Activated naive CD4-positive, alpha-beta T cell treated with anti-CD3 and anti-CD28 coated beads, Interleukin-2, amount 50 U/mL, for 72 hours (primary cell): ENCODE measurements around the gene C11orf86. TPM values are rescaled to one million over a fixed set of nuclear protein-coding genes. Genes with fewer than 3 reads are reported as not detected.
"Not testable (repeated sequence)": the region's sequence is repeated elsewhere in the genome, so short reads cannot be mapped to it uniquely, and the experiment has no call there.

Source experiments
- ATAC-seq, 2 donors: fragments of 150-1000 bp; cut with Tn5 transposase; 2 replicates each; pipeline ENCODE4 v1.10.0; 2021; ENCODE audit warnings: mild to moderate bottlenecking in 2 of 2, moderate library complexity in 2 of 2
- DNase-seq, 2 donors: peaks; one replicate each; pipeline ENCODE4 v3.0.0; 2021 to 2022; ENCODE audit warnings: low spot score in 2 of 2
- H3K27ac Mint-ChIP-seq, 2 donors: one replicate each; pipeline ENCODE4 v1.8.0; 2022; ENCODE audit warnings: mild to moderate bottlenecking in 2 of 2, mixed read lengths in 2 of 2
- H3K36me3 Mint-ChIP-seq, 2 donors: one replicate each; pipeline ENCODE4 v1.8.0; 2022; ENCODE audit warnings: mixed read lengths in 2 of 2
- H3K9me3 Mint-ChIP-seq, 2 donors: one replicate each; pipeline ENCODE4 v1.8.0; 2022; ENCODE audit warnings: mixed read lengths in 2 of 2
- total RNA-seq, 2 donors: library from RNA; stranded (reverse); gene quantifications; one replicate each; pipeline ENCODE4 v1.2.3, GENCODE V29; 2022

Gene C11orf86
- total RNA-seq, 2 donors from 2014 or later: not detected

- H3K36me3 Mint-ChIP-seq, DNase-seq, H3K27ac Mint-ChIP-seq, ATAC-seq, H3K9me3 Mint-ChIP-seq: not testable (repeated sequence)
Measured at GRCh38 chr11:66961691-66962213, 13.4 kb upstream of the C11orf86 start.

GRCh38 chr11:66962247-66962646 lies 12.9 kb upstream of the C11orf86 start:
- Mint-ChIP-seq H3K27ac (no peak overlapping the region), H3K36me3 (no peaks in the 10 kb centered on the region), H3K9me3 (no peaks in the 10 kb centered on the region)
- DNase-seq (no peak), ATAC-seq (no peak)

- no peaks in the 10 kb centered on the region for H3K9me3 Mint-ChIP-seq
- no peak for ATAC-seq
- H3K36me3 Mint-ChIP-seq: no peaks in the 10 kb centered on the region
- no peak overlapping the region for H3K27ac Mint-ChIP-seq
- no peak for DNase-seq
Measured at GRCh38 chr11:66962801-66963200, 12.3 kb upstream of the C11orf86 start.

GRCh38 chr11:66964495-66964894 lies 10.6 kb upstream of the C11orf86 start:
- Mint-ChIP-seq H3K27ac (no peak overlapping the region), H3K36me3 (no peaks in the 10 kb centered on the region), H3K9me3 (no peaks in the 10 kb centered on the region)
- DNase-seq (no peak), ATAC-seq (no peak)

GRCh38 chr11:66966351-66966750 lies 8.8 kb upstream of the C11orf86 start:
- DNase-seq: no peak
- no peak overlapping the region for H3K27ac Mint-ChIP-seq
- no peaks in the 10 kb centered on the region for H3K9me3 Mint-ChIP-seq
- H3K36me3 Mint-ChIP-seq: no peaks in the 10 kb centered on the region
- no peak for ATAC-seq

- Mint-ChIP-seq H3K36me3 (no peaks in the 10 kb centered on the region), H3K27ac (peak overlapping the region in 1 of 2 donors; percentile 46), H3K9me3 (no peaks in the 10 kb centered on the region)
- DNase-seq: no peak
- no peak for ATAC-seq
Measured at GRCh38 chr11:66967670-66968425, 7.3 kb upstream of the C11orf86 start.

- Mint-ChIP-seq H3K9me3 (no peaks in the 10 kb centered on the region), H3K36me3 (no peaks in the 10 kb centered on the region), H3K27ac (peak overlapping the region in 1 of 2 donors; percentile 26)
- ATAC-seq: no peak
- DNase-seq: no peak
Measured at GRCh38 chr11:66969584-66970225, 5.4 kb upstream of the C11orf86 start.

GRCh38 chr11:66970371-66970806 lies 4.7 kb upstream of the C11orf86 start:
- H3K27ac Mint-ChIP-seq: peak overlapping the region in 1 of 2 donors; percentile 2
- ATAC-seq: peak; percentile 24 to 59
- DNase-seq: no peak
- H3K9me3 Mint-ChIP-seq: no peaks in the 10 kb centered on the region
- no peaks in the 10 kb centered on the region for H3K36me3 Mint-ChIP-seq

GRCh38 chr11:66970807-66971442 lies 4.2 kb upstream of the C11orf86 start:
- ATAC-seq (peak; percentile 93 to 97), DNase-seq (peak in 1 of 2 donors; percentile 35)
- Mint-ChIP-seq H3K36me3 (no peaks in the 10 kb centered on the region), H3K27ac (peak overlapping the region in 1 of 2 donors; percentile 2), H3K9me3 (no peaks in the 10 kb centered on the region)

GRCh38 chr11:66971488-66971887 lies 3.6 kb upstream of the C11orf86 start:
- H3K27ac Mint-ChIP-seq: peak overlapping the region; percentile 2 to 88
- peak; percentile 19 to 34 for ATAC-seq
- no peaks in the 10 kb centered on the region for H3K9me3 Mint-ChIP-seq
- no peaks in the 10 kb centered on the region for H3K36me3 Mint-ChIP-seq
- DNase-seq: no peak

GRCh38 chr11:66973956-66974580 lies 1.0 kb upstream of the C11orf86 start:
- H3K9me3 Mint-ChIP-seq: no peaks in the 10 kb centered on the region
- peaks cover 0 to 4% of the 10 kb centered on the region in 2 donors for H3K36me3 Mint-ChIP-seq
- DNase-seq (no peak), ATAC-seq (no peak)
- no peak overlapping the region for H3K27ac Mint-ChIP-seq

- peaks cover 0 to 8% of the 10 kb centered on the region in 2 donors for H3K9me3 Mint-ChIP-seq
- H3K36me3 Mint-ChIP-seq: peaks cover 0 to 4% of the 10 kb centered on the region in 2 donors
- ATAC-seq (no peak), DNase-seq (no peak)
- H3K27ac Mint-ChIP-seq: no peak overlapping the region
Measured at GRCh38 chr11:66975405-66976027, 412 bp downstream of the C11orf86 start.

- Mint-ChIP-seq H3K27ac (no peak overlapping the region), H3K36me3 (peaks cover 0 to 4% of the 10 kb centered on the region in 2 donors), H3K9me3 (peaks cover 0 to 8% of the 10 kb centered on the region in 2 donors)
- ATAC-seq (peak in 1 of 2 donors; percentile 61), DNase-seq (peak in 1 of 2 donors; percentile 50)
Measured at GRCh38 chr11:66976028-66976467, 944 bp downstream of the C11orf86 start.

- no peak for ATAC-seq
Measured at GRCh38 chr11:66976925-66977324, 1.8 kb downstream of the C11orf86 start.

GRCh38 chr11:66978229-66978628 lies 3.1 kb downstream of the C11orf86 start:
- DNase-seq: no peak
- H3K27ac Mint-ChIP-seq: no peak overlapping the region
- H3K36me3 Mint-ChIP-seq: peaks cover 0 to 4% of the 10 kb centered on the region in 2 donors
- ATAC-seq: no peak
- peaks cover 0 to 8% of the 10 kb centered on the region in 2 donors for H3K9me3 Mint-ChIP-seq

More at GRCh38 chr11:66976925-66977324, 1.8 kb downstream of the C11orf86 start:
- peaks cover 0 to 8% of the 10 kb centered on the region in 2 donors for H3K9me3 Mint-ChIP-seq
- no peak for DNase-seq
- peaks cover 0 to 4% of the 10 kb centered on the region in 2 donors for H3K36me3 Mint-ChIP-seq
- no peak overlapping the region for H3K27ac Mint-ChIP-seq

- DNase-seq: no peak
- Mint-ChIP-seq H3K36me3 (peaks cover 0 to 4% of the 10 kb centered on the region in 2 donors), H3K9me3 (peaks cover 0 to 8% of the 10 kb centered on the region in 2 donors), H3K27ac (no peak overlapping the region)
- ATAC-seq: no peak
Measured at GRCh38 chr11:66978717-66979116, 3.6 kb downstream of the C11orf86 start.
